HG02840 (cell line): Measurements from ENCODE around the gene PRKCE.
"Not testable (repeated sequence)": the region's sequence is repeated elsewhere in the genome, so short reads cannot be mapped to it uniquely, and the experiment has no call there.

ENCODE experiments used
- ATAC-seq: cut with Tn5 transposase; IDR thresholded peaks from one replicate; pipeline ENCODE4 v1.9.1; 2021; ENCODE audit warnings: mild to moderate bottlenecking, moderate library complexity, moderate number of reproducible peaks; ENCODE audit not compliant: unreplicated experiment, low FRiP score

The PRKCE gene

GRCh38 chr2:45881970-45882581 lies 230.6 kb downstream of the PRKCE start:
- ATAC-seq = no peak

DNA sequence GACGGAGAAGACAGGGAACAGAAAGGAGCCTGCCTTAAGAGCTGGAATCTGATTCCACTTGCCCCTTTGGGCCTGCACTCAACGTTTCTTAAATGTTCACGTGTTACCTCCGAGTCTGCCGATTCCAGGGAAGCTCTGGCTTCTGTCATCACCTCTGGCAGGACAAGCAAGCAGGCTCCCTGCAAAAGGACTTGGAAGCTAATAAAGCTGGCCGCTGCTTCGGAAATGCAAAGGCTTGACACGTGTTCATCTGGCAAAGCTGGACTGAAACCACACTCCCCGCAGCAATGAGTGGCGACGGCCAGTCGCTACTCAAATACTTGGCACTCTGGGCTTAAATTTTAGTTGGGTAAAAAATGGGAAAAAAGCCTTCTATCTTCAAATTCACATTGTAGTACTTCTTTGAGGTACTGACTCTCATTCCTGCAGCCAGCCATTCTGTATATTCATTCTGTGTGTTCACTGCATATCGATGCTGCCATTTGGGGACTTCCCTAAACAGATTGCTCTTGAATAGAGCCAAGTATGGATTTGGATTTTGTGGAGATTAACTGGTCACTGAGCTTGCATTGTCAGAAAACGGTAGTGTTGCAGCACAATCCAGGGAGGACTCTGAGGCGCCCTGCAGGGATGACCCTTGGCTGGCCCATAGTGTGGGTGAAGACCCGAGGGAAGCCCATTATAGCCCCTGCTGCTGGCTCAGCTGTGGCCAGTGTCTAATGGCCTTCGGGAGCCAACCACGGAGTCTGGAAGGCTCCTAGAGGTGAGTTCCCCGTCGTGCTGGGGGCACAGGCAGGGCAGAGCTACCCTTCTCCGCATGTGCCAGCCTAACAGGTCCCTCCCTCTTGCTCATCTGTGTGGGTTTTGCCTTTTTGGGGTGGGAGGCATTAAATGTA lies 231.5 kb downstream of the PRKCE start:
- ATAC-seq = no peak

GRCh38 chr2:45883603-45884000 lies 232.1 kb downstream of the PRKCE start:
- ATAC-seq = no peak

DNA sequence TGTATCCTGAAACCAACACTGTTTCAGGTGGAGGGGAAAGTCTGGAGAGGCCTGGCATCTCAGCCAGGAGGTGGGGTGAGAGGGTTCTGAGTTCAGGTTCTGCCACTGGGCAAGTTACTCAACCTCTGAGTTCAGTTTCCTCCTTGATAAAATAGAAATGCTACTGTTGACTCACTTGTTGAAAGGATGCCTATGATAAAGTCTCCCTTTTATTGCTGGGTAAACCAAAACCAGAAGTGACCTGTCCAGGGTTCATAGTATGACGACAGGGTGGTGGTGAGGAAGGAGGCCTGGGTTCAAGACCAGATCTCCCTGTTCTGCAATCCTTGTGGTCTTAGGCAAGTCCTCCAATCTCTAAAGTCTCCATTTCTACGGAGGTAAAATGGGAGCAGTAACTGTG lies 232.7 kb downstream of the PRKCE start:
- ATAC-seq = no peak

- no peak for ATAC-seq
These were observed 233.7 kb downstream of the PRKCE start for GRCh38 chr2:45885171-45885621.

DNA sequence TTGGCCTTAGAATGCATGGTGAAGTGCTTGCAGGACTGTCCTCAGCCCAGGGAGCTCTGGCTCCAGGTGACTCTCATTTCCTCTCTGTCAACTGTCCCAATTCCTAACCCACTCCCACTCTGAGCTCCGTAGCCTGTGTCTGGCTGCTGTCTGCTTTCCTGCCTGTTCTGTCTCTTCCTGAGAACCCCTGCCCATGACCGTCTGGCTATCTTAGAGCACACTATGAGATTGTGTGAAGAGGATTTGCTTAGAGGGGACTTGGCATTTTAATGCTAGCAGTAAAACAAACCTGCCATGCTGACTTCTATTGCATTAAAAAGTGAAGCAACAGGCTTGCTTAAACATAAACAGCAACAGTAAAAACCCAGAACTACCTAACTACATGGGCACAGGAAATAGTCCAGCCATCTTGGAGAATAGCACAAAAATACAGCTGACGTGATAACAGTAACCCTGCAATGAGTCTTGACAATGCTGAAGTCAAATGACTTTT lies 234.7 kb downstream of the PRKCE start:
- no peak for ATAC-seq

DNA sequence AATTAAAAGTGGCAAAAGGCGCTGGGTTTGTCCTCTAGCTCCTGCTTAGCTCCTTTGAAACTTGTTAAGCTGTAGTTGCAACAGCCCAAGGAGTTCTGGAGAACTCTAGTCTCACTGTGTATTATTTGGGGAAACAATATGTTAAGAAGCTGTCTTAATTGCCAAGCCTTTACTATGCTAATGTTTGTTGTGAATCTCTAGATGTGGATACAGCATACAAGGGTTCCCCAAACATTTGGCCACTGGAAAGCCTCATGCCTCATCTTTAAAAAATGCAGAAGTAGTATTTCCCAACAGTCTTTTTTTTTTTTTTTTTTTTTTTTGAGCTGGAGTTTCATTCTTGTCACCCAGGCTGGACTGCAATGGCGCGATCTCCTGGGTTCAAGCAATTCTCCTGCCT lies 236.7 kb downstream of the PRKCE start:
- ATAC-seq = no peak

DNA sequence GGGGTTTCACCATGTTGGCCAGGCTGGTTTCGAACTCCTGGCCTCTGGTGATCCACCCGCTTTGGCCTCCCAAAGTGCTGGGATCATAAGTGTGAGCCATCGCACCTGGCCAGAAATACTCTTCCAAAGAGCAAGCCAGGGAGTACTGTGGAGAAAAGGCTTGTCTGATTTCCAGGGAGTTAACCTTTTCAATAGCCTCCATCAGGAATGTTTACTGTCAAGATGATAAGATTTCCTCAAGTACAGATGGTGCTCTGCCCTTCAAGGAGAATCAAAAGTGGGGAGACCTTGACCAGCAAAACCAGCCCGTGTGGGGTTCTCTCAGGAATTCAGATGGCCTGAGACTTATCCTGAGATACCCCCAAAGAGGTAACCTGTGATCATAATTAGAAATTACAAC lies 237.2 kb downstream of the PRKCE start:
- ATAC-seq = no peak

GRCh38 chr2:45889053-45889452 lies 237.6 kb downstream of the PRKCE start:
- peak; percentile 70 for ATAC-seq

- no peak for ATAC-seq
These were observed 238.3 kb downstream of the PRKCE start for GRCh38 chr2:45889620-45890370.

DNA sequence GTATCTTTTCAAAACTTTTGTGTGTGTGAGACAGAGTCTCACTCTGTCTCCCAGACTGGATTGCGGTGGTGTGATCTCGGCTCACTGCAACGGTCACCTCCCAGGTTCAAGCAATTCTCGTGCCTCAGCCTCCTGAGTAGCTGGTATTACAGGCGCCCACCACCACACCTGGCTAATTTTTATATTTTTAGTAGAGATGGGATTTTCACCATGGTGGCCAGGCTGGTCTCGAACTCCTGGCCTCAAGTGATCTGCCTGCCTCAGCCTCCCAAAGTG lies 238.8 kb downstream of the PRKCE start:
- ATAC-seq = not testable (repeated sequence)

GRCh38 chr2:45890819-45891218 lies 239.3 kb downstream of the PRKCE start:
- no peak for ATAC-seq

DNA sequence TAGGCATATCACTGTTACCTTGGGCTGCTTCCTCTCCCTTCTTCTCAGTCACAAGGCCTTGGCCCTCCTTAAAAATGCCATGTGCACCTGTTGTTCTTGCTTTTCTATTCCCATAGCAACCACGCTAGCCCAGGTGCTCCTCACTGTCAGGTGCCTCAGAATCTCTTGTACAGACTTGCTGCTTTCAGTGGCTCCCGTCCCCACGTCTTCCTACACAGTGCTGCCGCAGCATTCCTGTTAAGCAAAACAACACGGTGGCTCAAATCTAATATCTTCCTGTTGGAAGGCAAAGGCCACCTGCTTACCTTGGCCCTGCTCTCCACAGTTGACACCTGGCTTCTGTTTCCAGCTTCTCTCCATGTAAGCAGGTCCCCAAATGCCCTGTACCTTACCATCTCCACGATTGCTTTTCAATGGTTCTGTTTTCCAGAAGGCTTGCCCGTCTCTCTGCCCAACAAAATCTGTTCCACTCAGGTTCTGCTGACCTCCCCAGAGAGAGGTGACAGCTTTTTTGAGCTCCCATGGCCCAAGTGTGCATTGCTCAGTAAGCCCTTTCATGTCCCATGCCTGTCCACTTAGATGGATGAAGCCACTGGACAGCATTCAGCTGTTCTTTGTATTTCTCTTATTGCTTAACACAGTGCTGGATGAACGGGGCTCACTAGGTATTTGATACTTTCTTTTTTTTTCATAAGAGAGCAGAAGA lies 240.4 kb downstream of the PRKCE start:
- no peak for ATAC-seq

GRCh38 chr2:45892425-45892745 lies 240.9 kb downstream of the PRKCE start:
- no peak for ATAC-seq

- ATAC-seq = no peak
These were observed 241.3 kb downstream of the PRKCE start for GRCh38 chr2:45892757-45893156.

DNA sequence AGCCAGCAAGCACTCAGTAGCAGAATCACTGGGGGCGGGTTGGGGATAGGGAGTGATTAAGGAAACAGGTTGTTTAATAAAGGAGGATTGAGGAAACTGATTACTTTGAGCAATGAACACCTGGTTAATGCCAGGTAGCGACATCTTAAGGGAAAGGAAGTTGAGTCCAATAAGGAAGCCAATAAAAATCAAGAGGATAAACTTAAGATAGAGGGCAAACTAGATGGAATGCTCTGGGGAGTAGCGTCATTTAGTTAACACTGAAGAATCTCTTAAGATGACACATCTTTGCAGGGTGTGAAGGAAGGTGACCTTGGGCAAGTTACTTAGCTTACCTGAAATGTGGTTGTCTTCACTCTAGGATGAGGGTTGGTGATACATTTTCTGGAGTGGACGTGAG lies 242.7 kb downstream of the PRKCE start:
- no peak for ATAC-seq

GRCh38 chr2:45895241-45895861 lies 243.9 kb downstream of the PRKCE start:
- ATAC-seq = no peak

- ATAC-seq = no peak
These were observed 244.8 kb downstream of the PRKCE start for GRCh38 chr2:45896311-45896710.

DNA sequence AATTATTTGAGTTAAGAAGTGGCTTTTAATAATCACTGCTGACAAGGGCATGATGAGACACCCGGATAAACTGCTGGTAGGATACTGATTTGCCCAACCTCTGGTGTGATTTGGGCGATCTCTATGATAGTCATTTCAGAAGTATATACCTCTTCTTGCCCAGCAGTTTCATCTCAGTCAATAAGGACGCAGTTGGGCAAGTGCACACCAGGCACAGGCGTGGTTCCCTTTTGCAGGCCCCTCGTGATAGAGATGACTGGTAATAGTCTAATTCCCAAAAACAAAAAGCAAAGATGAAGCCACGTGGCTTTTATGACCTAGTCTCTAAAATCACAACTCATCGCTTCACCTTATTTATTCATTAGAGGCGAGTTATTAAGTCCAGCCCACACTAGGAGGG lies 246.4 kb downstream of the PRKCE start:
- ATAC-seq = no peak

- ATAC-seq = no peak
These were observed 247.3 kb downstream of the PRKCE start for GRCh38 chr2:45898819-45899218.
